NCI-H2227 (cell line): Measurements from ENCODE around the gene PIK3CG.
"Not testable (repeated sequence)": the region's sequence is repeated elsewhere in the genome, so short reads cannot be mapped to it uniquely, and the experiment has no call there.

Experiments used
- DNase-seq: peaks from one replicate; lab custom pipeline; 2025; ENCODE audit not compliant: unreplicated experiment; lab: John Stamatoyannopoulos, UW

Gene PIK3CG

GRCh38 chr7:106936236-106936635 lies 71.2 kb downstream of the PIK3CG start:
- no peak for DNase-seq

DNA sequence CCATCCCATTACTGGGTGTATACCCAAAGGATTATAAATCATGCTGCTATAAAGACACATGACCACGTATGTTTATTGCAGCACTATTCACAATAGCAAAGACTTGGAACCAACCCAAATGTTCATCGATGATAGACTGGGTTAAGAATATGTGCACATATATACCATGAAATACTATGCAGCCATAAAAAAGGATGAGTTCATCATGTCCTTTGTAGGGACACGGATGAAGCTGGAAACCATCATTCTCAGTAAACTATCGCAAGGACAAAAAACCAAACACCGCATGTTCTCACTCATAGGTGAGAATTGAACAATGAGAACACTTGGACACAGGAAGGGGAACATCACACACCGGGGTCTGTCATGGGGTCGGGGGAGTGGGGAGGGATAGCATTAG lies 73.0 kb downstream of the PIK3CG start:
- not testable (repeated sequence) for DNase-seq

GRCh38 chr7:106938803-106939202 lies 73.7 kb downstream of the PIK3CG start:
- DNase-seq: no peak

DNA sequence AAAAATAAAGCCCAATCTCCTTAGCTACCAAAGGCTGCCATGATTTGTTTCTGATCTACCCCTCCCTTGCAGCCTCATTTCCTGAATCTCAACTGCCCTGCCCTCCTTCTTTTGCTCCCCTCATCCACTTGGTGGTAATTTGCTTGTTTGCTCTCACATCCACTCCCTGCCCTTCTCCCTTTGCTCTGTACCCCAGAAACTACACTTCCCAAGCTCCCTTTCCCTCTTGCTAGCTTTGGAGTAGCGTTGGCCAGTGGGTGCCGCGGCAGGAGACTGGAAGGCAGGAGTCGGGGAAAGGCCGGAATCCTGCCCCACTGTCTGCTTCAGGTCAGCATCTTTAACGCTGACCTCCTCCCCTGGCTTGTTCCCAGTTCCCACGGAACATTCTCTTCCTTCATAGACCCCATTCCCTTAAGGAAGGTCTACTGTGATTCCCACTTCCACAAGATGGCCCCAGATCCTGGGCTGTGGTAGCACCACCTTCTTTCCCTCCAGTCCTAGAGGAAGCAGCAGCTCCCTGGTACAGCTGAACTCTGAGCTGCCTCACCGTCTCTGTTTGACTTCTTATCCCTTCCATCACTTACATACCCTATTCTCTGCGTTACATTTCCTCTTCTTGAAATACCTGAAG lies 79.1 kb downstream of the PIK3CG start:
- DNase-seq: peak; percentile 51

GRCh38 chr7:106947244-106947728 lies 82.2 kb downstream of the PIK3CG start:
- DNase-seq: peak; percentile 83

GRCh38 chr7:106952001-106952657 lies 87.0 kb downstream of the PIK3CG start:
- DNase-seq: no peak

- DNase-seq: peak; percentile 25
These were observed 87.7 kb downstream of the PIK3CG start for GRCh38 chr7:106952658-106953231.

DNA sequence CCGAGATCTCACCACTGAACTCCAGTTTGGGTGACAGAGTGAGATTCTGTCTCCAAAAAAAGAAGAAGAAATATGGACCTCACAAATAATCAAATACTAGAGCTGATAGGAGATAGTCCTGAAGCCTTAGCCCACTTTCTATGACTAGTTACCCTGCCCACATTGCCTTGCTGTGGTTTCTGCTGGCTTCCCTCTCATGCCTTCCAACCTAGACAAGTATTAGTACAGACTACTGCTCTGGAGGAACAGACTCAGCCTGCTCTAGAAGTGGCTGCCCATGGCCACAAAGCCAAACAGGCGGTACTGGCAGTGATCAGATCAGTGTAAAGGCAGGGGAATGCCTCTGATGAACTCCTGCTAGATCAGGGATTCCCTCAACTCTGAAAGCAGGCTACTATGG lies 89.8 kb downstream of the PIK3CG start:
- no peak for DNase-seq

- not testable (repeated sequence) for DNase-seq
These were observed 90.8 kb downstream of the PIK3CG start for GRCh38 chr7:106955857-106956256.
